Activated T-helper 1 cell treated with anti-CD3 and anti-CD28 coated beads, Interleukin-12 subunit alpha, Interleukin-12 subunit beta, Interleukin-2, Interleukin-4 antibody, amounts not matched to agents 30 ng/mL and 10 ng/mL and 1 ng/mL, durations not matched to agents 14 hours and 24 hours and 36 hours (primary cell): ENCODE data around the gene ENAM. TPM values are rescaled to one million over a fixed set of nuclear protein-coding genes. Genes with fewer than 3 reads are reported as not detected.

ENCODE experiments used
- DNase-seq: peaks from one replicate; pipeline ENCODE4 v3.0.0; 2021; ENCODE audit warnings: low spot score
- H3K27ac Mint-ChIP-seq: one replicate; pipeline ENCODE4 v1.8.0; 2021; ENCODE audit warnings: mild to moderate bottlenecking, mixed read lengths
- H3K27me3 Mint-ChIP-seq: one replicate; pipeline ENCODE4 v1.8.0; 2022; ENCODE audit warnings: mild to moderate bottlenecking, moderate library complexity, mixed read lengths; ENCODE audit not compliant: insufficient read depth
- H3K36me3 Mint-ChIP-seq: one replicate; pipeline ENCODE4 v1.8.0; 2021; ENCODE audit warnings: low read depth, mixed read lengths
- H3K4me1 Mint-ChIP-seq: one replicate; pipeline ENCODE4 v1.8.0; 2021; ENCODE audit warnings: low read depth, mixed read lengths
- H3K4me3 Mint-ChIP-seq: one replicate; pipeline ENCODE4 v1.8.0; 2021; ENCODE audit warnings: mild to moderate bottlenecking, moderate library complexity, mixed read lengths
- H3K9me3 Mint-ChIP-seq: one replicate; pipeline ENCODE4 v1.8.0; 2021; ENCODE audit warnings: mixed read lengths
- intact Hi-C: fragments of 100-400 bp; cut with micrococcal nuclease; formaldehyde crosslinking; loops from one replicate; pipeline ENCODE4 v1.15.1; 2024
- total RNA-seq: library from RNA; stranded (reverse); gene quantifications from 2 replicates; pipeline ENCODE4 v1.2.3, GENCODE V29; 2022

ENAM gene
- not detected in 2 replicates for total RNA-seq

GRCh38 chr4:70628444-70628843 lies at the start of gene ENAM:
TSS of gene ENAM (plus strand) at chr4:70628744. CDS start at chr4:70629501, 757 bp downstream.
- intact Hi-C loops, result loop anchor here (10.0 kb wide), 1 partner anchor 216 kb away; no protein-coding TSS in a partner anchor
- no peaks in the 10 kb centered on the region for H3K36me3 Mint-ChIP-seq
- peaks cover 14% of the 10 kb centered on the region for H3K27me3 Mint-ChIP-seq
- H3K9me3 Mint-ChIP-seq, result no peaks in the 10 kb centered on the region
- H3K4me3 Mint-ChIP-seq, result no peak within 1 kb of the TSS
- no peak for DNase-seq
- peaks cover 3% of the 10 kb centered on the region for H3K4me1 Mint-ChIP-seq
- no peak within 1 kb of the TSS for H3K27ac Mint-ChIP-seq

- no peak overlapping the region for H3K4me3 Mint-ChIP-seq
- H3K4me1 Mint-ChIP-seq, result no peaks in the 10 kb centered on the region
- no peaks in the 10 kb centered on the region for H3K36me3 Mint-ChIP-seq
- H3K27me3 Mint-ChIP-seq, result no peaks in the 10 kb centered on the region
- H3K27ac Mint-ChIP-seq, result no peak overlapping the region
- intact Hi-C loops, result no loop called here
- H3K9me3 Mint-ChIP-seq, result peaks cover 3% of the 10 kb centered on the region
- no peak for DNase-seq
Measured at GRCh38 chr4:70581980-70582379, 46.6 kb upstream of the ENAM start.

- Mint-ChIP-seq H3K27me3 (no peaks in the 10 kb centered on the region), H3K4me1 (no peaks in the 10 kb centered on the region), H3K27ac (no peak overlapping the region), H3K4me3 (no peak overlapping the region), H3K9me3 (no peaks in the 10 kb centered on the region), H3K36me3 (no peaks in the 10 kb centered on the region)
- intact Hi-C loops, result no loop called here
- no peak for DNase-seq
Measured at GRCh38 chr4:70583952-70584834, 44.4 kb upstream of the ENAM start.

GRCh38 chr4:70586841-70587240 lies 41.7 kb upstream of the ENAM start:
- Mint-ChIP-seq H3K9me3 (no peaks in the 10 kb centered on the region), H3K36me3 (no peaks in the 10 kb centered on the region), H3K27ac (no peak overlapping the region), H3K27me3 (no peaks in the 10 kb centered on the region), H3K4me1 (no peaks in the 10 kb centered on the region), H3K4me3 (no peak overlapping the region)
- intact Hi-C loops, result no loop called here
- no peak for DNase-seq

GRCh38 chr4:70589785-70590184 lies 38.8 kb upstream of the ENAM start:
- Mint-ChIP-seq H3K36me3 (no peaks in the 10 kb centered on the region), H3K9me3 (no peaks in the 10 kb centered on the region), H3K27me3 (no peaks in the 10 kb centered on the region), H3K27ac (no peak overlapping the region), H3K4me3 (no peak overlapping the region), H3K4me1 (no peaks in the 10 kb centered on the region)
- no peak for DNase-seq
- intact Hi-C loops, result no loop called here

GRCh38 chr4:70591955-70592582 lies 36.5 kb upstream of the ENAM start, which contains the start of gene AMBN:
TSS of gene AMBN (plus strand) at chr4:70592256. CDS start at chr4:70592359, 103 bp downstream.
- H3K27me3 Mint-ChIP-seq, result no peaks in the 10 kb centered on the region
- no peaks in the 10 kb centered on the region for H3K36me3 Mint-ChIP-seq
- H3K4me1 Mint-ChIP-seq, result no peaks in the 10 kb centered on the region
- H3K9me3 Mint-ChIP-seq, result no peaks in the 10 kb centered on the region
- no peak within 1 kb of the TSS for H3K27ac Mint-ChIP-seq
- no peak for DNase-seq
- intact Hi-C loops, result no loop called here
- no peak within 1 kb of the TSS for H3K4me3 Mint-ChIP-seq

- H3K9me3 Mint-ChIP-seq, result no peaks in the 10 kb centered on the region
- H3K27ac Mint-ChIP-seq, result no peak overlapping the region
- H3K4me1 Mint-ChIP-seq, result no peaks in the 10 kb centered on the region
- no peak for DNase-seq
- no peaks in the 10 kb centered on the region for H3K36me3 Mint-ChIP-seq
- no peaks in the 10 kb centered on the region for H3K27me3 Mint-ChIP-seq
- no peak overlapping the region for H3K4me3 Mint-ChIP-seq
- intact Hi-C loops, result no loop called here
Measured at GRCh38 chr4:70594196-70594595, 34.3 kb upstream of the ENAM start.

GRCh38 chr4:70600305-70600704 lies 28.2 kb upstream of the ENAM start:
- Mint-ChIP-seq H3K27ac (no peak overlapping the region), H3K27me3 (peaks cover 8% of the 10 kb centered on the region), H3K4me1 (no peaks in the 10 kb centered on the region), H3K4me3 (no peak overlapping the region), H3K36me3 (no peaks in the 10 kb centered on the region), H3K9me3 (no peaks in the 10 kb centered on the region)
- no peak for DNase-seq
- intact Hi-C loops, result loop anchor here (2.0 kb wide), 1 partner anchor 1112 kb away; no protein-coding TSS in a partner anchor

GRCh38 chr4:70600977-70601376 lies 27.6 kb upstream of the ENAM start:
- Mint-ChIP-seq H3K27me3 (peaks cover 13% of the 10 kb centered on the region), H3K36me3 (no peaks in the 10 kb centered on the region), H3K27ac (no peak overlapping the region), H3K4me1 (no peaks in the 10 kb centered on the region), H3K4me3 (no peak overlapping the region), H3K9me3 (no peaks in the 10 kb centered on the region)
- intact Hi-C loops, result loop anchor here (1.0 to 2.0 kb wide), 2 partner anchors 87 to 1112 kb away; partner anchors contain the start of gene UTP3
- DNase-seq, result no peak

- H3K27ac Mint-ChIP-seq, result no peak overlapping the region
- H3K27me3 Mint-ChIP-seq, result peaks cover 13% of the 10 kb centered on the region
- intact Hi-C loops, result loop anchor here (1.0 to 2.0 kb wide), 2 partner anchors 87 to 1111 kb away; partner anchors contain the start of gene UTP3
- no peaks in the 10 kb centered on the region for H3K4me1 Mint-ChIP-seq
- peak; percentile 44 for DNase-seq
- no peak overlapping the region for H3K4me3 Mint-ChIP-seq
- no peaks in the 10 kb centered on the region for H3K9me3 Mint-ChIP-seq
- H3K36me3 Mint-ChIP-seq, result no peaks in the 10 kb centered on the region
Measured at GRCh38 chr4:70601422-70602039, 27.0 kb upstream of the ENAM start.

- Mint-ChIP-seq H3K36me3 (no peaks in the 10 kb centered on the region), H3K9me3 (no peaks in the 10 kb centered on the region), H3K27me3 (peaks cover 19% of the 10 kb centered on the region), H3K4me1 (no peaks in the 10 kb centered on the region), H3K4me3 (no peak overlapping the region), H3K27ac (no peak overlapping the region)
- intact Hi-C loops, result no loop called here
- DNase-seq, result no peak
Measured at GRCh38 chr4:70603856-70604255, 24.7 kb upstream of the ENAM start.

- peaks cover 17% of the 10 kb centered on the region for H3K27me3 Mint-ChIP-seq
- no peak overlapping the region for H3K27ac Mint-ChIP-seq
- DNase-seq, result no peak
- intact Hi-C loops, result no loop called here
- H3K36me3 Mint-ChIP-seq, result no peaks in the 10 kb centered on the region
- H3K4me3 Mint-ChIP-seq, result no peak overlapping the region
- no peaks in the 10 kb centered on the region for H3K9me3 Mint-ChIP-seq
- no peaks in the 10 kb centered on the region for H3K4me1 Mint-ChIP-seq
Measured at GRCh38 chr4:70606459-70606858, 22.1 kb upstream of the ENAM start.
